SK-N-SH treated with all-trans-retinoic acid at 6 μM for 48 hours (cell line): ENCODE results near the gene CAMK1.

Experiments
- ARNTL ChIP-seq: fragments of 450-650 bp; formaldehyde crosslinking; IDR thresholded peaks from 2 replicates; pipeline ENCODE4 v1.5.0; 2020; ENCODE audit warnings: low read depth, mild to moderate bottlenecking, moderate library complexity, borderline replicate concordance
- PPARA ChIP-seq: fragments of 250-450 bp; sonication (Bioruptor Pico); IDR thresholded peaks from 2 replicates; pipeline ENCODE4 v1.5.0; 2020; ENCODE audit warnings: mild to moderate bottlenecking, borderline replicate concordance
- RARB ChIP-seq: fragments of 250-450 bp; sonication (Bioruptor Pico); IDR thresholded peaks from 2 replicates; pipeline ENCODE4 v1.8.0; 2021; ENCODE audit warnings: mild to moderate bottlenecking, moderate library complexity
- TCF4 ChIP-seq: fragments of 250-450 bp; sonication (Bioruptor Pico); IDR thresholded peaks from 2 replicates; pipeline ENCODE4 v1.8.0; 2021; ENCODE audit warnings: mild to moderate bottlenecking, moderate library complexity, borderline replicate concordance
- ZFP30 ChIP-seq: fragments of 450-650 bp; formaldehyde crosslinking; IDR thresholded peaks from 2 replicates; pipeline ENCODE4 v1.5.0; 2022; ENCODE audit warnings: mild to moderate bottlenecking, moderate library complexity
- ZNF565 ChIP-seq: fragments of 450-650 bp; formaldehyde crosslinking; conservative IDR thresholded peaks from 2 replicates; pipeline ENCODE4 v1.5.0; 2020; ENCODE audit warnings: low read depth, mild to moderate bottlenecking, moderate library complexity
- TF ChIP-seq, protein P1 (sequence below): fragments of 250-450 bp; sonication (Bioruptor Pico); IDR thresholded peaks from 2 replicates; pipeline ENCODE4 v1.8.0; 2020; ENCODE audit warnings: mild to moderate bottlenecking, moderate library complexity, borderline replicate concordance
- TF ChIP-seq, protein P2 (sequence below): fragments of 250-450 bp; sonication (Bioruptor Pico); IDR thresholded peaks from 2 replicates; pipeline ENCODE4 v1.5.0; 2020; ENCODE audit warnings: mild to moderate bottlenecking, moderate library complexity

DNA sequence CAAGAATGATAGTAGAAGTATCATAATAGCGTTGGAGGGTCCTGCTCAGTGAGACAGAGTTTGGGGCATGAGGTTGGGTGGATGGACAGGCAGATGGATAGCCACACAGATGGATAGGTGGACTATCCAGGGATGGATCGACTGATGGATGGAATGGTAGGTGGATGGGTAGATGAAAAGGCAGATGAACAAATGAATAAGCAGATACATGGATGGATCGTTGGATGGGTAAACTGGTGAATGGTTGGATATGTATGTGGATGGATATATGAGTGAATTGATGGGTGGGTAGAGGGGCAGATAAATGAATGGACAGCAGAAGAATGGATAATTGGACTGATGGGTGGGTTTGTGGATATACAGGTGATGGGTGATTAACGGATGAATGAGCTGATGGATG lies 56.6 kb downstream of the CAMK1 start:
- TF ChIP-seq ARNTL (CRISPR knock-in tag) = no peak
- TF ChIP-seq, protein P1, sequence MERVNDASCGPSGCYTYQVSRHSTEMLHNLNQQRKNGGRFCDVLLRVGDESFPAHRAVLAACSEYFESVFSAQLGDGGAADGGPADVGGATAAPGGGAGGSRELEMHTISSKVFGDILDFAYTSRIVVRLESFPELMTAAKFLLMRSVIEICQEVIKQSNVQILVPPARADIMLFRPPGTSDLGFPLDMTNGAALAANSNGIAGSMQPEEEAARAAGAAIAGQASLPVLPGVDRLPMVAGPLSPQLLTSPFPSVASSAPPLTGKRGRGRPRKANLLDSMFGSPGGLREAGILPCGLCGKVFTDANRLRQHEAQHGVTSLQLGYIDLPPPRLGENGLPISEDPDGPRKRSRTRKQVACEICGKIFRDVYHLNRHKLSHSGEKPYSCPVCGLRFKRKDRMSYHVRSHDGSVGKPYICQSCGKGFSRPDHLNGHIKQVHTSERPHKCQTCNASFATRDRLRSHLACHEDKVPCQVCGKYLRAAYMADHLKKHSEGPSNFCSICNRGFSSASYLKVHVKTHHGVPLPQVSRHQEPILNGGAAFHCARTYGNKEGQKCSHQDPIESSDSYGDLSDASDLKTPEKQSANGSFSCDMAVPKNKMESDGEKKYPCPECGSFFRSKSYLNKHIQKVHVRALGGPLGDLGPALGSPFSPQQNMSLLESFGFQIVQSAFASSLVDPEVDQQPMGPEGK = no peak
- TF ChIP-seq PPARA (CRISPR knock-in tag) = no peak
- TF ChIP-seq RARB (CRISPR knock-in tag) = no peak
- TF ChIP-seq ZFP30 (CRISPR knock-in tag) = no peak
- TF ChIP-seq, protein P2, sequence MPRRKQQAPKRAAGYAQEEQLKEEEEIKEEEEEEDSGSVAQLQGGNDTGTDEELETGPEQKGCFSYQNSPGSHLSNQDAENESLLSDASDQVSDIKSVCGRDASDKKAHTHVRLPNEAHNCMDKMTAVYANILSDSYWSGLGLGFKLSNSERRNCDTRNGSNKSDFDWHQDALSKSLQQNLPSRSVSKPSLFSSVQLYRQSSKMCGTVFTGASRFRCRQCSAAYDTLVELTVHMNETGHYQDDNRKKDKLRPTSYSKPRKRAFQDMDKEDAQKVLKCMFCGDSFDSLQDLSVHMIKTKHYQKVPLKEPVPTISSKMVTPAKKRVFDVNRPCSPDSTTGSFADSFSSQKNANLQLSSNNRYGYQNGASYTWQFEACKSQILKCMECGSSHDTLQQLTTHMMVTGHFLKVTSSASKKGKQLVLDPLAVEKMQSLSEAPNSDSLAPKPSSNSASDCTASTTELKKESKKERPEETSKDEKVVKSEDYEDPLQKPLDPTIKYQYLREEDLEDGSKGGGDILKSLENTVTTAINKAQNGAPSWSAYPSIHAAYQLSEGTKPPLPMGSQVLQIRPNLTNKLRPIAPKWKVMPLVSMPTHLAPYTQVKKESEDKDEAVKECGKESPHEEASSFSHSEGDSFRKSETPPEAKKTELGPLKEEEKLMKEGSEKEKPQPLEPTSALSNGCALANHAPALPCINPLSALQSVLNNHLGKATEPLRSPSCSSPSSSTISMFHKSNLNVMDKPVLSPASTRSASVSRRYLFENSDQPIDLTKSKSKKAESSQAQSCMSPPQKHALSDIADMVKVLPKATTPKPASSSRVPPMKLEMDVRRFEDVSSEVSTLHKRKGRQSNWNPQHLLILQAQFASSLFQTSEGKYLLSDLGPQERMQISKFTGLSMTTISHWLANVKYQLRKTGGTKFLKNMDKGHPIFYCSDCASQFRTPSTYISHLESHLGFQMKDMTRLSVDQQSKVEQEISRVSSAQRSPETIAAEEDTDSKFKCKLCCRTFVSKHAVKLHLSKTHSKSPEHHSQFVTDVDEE = no peak
- TF ChIP-seq ZNF565 (CRISPR knock-in tag) = no peak
- TF ChIP-seq TCF4 (CRISPR knock-in tag) = no peak
